Activated T-helper 17 cell treated with anti-CD3 and anti-CD28 coated beads, Interleukin-2, amount 50 U/mL, for 72 hours (primary cell): ENCODE results near the gene ATF3. TPM values are rescaled to one million over a fixed set of nuclear protein-coding genes. Genes with fewer than 3 reads are reported as not detected.
"Not testable (repeated sequence)": the region's sequence is repeated elsewhere in the genome, so short reads cannot be mapped to it uniquely, and the experiment has no call there.

ENCODE experiments used
- ATAC-seq: fragments of 150-1000 bp; cut with Tn5 transposase; replicated peaks from 2 replicates; pipeline ENCODE4 v1.10.0; 2021; ENCODE audit warnings: mild to moderate bottlenecking, moderate library complexity
- H3K27ac Mint-ChIP-seq: one replicate; pipeline ENCODE4 v1.8.0; 2022; ENCODE audit warnings: mixed read lengths
- H3K27me3 Mint-ChIP-seq: one replicate; pipeline ENCODE4 v1.8.0; 2022; ENCODE audit warnings: mixed read lengths
- H3K36me3 Mint-ChIP-seq: one replicate; pipeline ENCODE4 v1.8.0; 2022; ENCODE audit warnings: low read depth, mild to moderate bottlenecking, mixed read lengths
- H3K4me1 Mint-ChIP-seq: one replicate; pipeline ENCODE4 v1.8.0; 2022; ENCODE audit warnings: mixed read lengths
- H3K4me3 Mint-ChIP-seq: one replicate; pipeline ENCODE4 v1.8.0; 2022; ENCODE audit warnings: mild to moderate bottlenecking, mixed read lengths
- H3K9me3 Mint-ChIP-seq: one replicate; pipeline ENCODE4 v1.8.0; 2022; ENCODE audit warnings: mixed read lengths
- total RNA-seq, 2 donors: library from RNA; stranded (reverse); gene quantifications; one replicate each; pipeline ENCODE4 v1.2.3, GENCODE V29; 2022

Gene ATF3
- total RNA-seq, 2 donors from 2014 or later = 26.7 to 35.6 TPM

DNA sequence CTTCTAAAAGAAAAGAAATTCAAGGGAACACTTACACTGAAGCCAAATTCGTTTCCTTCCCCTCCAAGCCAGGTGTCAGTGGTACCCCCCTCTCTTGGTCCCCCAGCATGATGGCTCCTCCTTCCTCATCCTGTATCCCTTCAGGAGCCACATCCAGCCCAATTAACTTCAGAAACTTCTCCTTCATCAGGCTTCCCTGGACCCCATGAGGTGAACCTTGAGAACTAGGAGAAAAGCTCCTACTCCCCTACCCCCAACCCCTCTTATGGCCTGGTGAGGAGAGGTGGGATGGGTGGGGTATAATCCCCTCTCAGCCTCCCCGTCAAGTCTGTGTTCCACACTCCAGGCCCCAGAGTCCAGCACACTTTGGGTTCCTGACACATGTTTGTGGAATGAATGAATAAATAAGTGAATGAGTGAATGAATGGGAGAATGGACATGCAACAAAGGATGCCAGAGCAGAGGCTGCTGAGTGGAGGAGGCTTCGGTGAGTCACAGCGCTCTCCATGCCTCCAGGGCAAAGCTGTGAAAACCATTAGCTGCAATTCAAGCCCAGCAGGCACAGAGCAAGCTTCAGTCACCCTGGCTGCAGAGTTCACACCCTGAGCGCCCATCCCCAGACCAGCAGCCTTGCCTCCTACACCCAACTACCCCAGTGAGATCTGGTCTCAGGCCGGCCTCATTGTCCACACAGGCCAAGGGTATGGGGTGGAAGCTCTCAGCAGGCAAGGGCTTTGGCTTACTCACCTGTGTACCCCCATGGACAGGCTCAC is 47.3 kb downstream of the ATF3 start:
- Mint-ChIP-seq H3K36me3 (no peaks in the 10 kb centered on the region), H3K27ac (no peak overlapping the region), H3K27me3 (peaks cover 21% of the 10 kb centered on the region), H3K4me3 (no peak overlapping the region), H3K9me3 (no peaks in the 10 kb centered on the region), H3K4me1 (no peaks in the 10 kb centered on the region)
- ATAC-seq = no peak

DNA sequence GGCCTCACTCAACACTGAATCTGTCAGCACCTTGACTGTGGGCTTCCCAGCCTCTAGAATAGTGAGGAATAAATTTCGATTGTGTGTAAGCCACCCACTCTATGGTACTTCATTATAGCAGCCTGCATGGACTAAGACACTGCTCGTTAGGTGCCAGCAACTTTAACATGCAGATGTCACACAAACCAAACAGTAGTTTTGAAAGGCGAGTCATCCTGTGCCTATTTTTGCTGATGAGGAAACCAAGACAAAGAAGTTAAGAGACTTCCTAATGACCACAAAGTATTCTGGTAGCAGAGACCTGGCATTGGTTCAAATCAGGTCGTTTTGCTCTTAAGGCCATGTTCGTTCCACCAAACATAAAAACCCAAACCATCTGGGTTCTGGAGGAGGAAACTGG is 48.2 kb downstream of the ATF3 start:
- Mint-ChIP-seq H3K9me3 (no peaks in the 10 kb centered on the region), H3K4me1 (no peaks in the 10 kb centered on the region), H3K27me3 (peaks cover 21% of the 10 kb centered on the region), H3K36me3 (no peaks in the 10 kb centered on the region), H3K27ac (no peak overlapping the region), H3K4me3 (no peak overlapping the region)
- no peak for ATAC-seq

DNA sequence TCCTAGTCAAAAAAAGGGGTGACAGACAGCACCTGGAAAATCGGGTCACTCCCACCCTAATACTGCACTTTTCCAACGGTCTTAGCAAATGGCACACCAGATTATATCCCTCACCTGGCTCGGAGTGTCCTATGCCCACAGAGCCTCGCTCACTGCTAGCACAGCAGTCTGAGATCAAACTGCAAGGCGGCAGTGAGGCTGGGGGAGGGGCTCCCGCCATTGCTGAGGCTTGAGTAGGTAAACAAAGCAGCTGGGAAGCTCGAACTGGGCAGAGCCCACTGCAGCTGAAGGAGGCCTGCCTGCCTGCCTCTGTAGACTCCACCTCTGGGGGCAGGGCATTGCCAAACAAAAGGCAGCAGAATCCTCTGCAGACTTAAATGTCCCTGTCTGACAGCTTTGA is 49.7 kb downstream of the ATF3 start:
- ATAC-seq, H3K27ac Mint-ChIP-seq, H3K36me3 Mint-ChIP-seq, H3K4me3 Mint-ChIP-seq, H3K4me1 Mint-ChIP-seq, H3K9me3 Mint-ChIP-seq: not testable (repeated sequence)
- H3K27me3 Mint-ChIP-seq = peaks cover 21% of the 10 kb centered on the region

DNA sequence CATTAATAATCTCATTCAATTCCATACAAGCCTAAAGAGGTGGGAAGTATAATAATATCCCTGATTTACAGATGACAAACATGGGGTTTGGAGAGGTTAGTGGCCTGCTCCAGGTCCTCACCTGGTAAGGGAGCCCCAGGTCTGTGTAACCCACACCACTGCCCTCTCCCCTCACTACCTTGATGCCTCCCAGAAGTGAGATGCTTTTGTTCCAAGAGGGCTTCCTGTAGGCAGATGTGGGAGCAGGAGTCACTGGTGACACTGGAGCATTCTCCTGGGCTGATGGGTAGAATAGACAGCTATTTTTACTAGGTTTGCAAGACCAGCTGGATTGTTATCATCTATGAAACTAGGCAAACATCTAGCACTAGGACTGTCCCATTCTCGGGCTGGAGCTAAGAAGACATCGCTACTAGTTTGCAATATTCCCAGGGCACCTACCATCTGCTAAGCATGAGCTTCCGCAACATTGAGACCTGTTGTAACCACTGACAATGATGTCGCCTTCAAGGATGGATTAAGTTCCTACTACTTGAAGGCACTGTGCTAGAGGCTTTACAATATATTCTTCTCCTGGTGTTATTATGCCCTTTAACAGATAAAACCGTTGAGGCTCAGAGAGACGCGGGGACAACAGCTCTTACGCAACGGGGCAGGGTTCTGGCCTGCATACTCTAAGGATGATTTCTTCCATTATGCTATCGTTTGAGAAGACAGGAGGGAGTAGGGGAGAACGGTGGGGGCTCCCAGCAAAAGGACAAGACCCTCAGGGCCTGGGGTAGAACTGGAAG is 56.0 kb downstream of the ATF3 start:
- no peak for ATAC-seq
- Mint-ChIP-seq H3K36me3 (no peaks in the 10 kb centered on the region), H3K4me3 (peak overlapping the region; percentile 77), H3K4me1 (peaks cover 7% of the 10 kb centered on the region), H3K27me3 (no peaks in the 10 kb centered on the region), H3K9me3 (no peaks in the 10 kb centered on the region), H3K27ac (no peak overlapping the region)

DNA sequence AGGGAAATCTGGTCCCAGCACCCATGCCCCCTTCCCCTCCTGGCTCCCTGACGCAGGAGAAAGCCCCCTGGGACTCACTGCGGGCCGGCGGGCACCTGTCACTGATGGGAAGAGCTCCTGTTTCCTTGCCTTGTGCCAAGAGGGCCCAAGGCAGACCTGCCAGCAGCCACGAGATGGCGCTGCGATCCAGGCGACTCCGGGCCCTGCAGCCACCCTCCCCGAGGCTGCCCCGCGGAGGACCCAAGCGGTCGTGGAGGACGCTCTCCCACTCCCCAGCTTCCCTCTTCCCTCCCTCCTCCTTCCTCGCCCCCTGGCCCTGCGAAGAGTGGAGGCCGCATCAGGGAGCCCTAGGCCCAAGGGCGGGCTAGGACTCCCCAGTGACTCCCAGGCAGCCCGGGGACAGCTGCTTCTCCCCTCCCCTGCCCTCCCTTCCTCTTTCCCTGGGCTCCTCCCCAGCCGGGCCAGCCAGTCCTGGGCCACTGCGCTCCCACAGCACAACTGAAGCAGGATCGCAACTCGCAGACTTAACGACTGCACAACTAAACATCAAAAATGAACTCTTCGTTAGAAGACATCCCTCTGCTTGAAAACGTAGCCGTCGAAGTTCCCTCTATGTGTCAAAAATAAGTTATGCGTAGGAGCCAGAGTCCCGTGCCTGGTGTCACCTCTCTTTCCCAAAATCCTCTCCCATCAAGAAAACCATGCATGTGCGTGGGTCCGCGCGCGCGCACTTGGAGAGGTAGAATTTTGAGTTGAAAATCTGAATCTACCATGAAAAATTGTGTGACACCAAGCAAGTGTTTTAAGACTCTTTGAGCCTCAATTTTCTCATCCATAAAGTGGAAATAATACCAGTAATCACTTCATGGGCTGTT is 56.9 kb downstream of the ATF3 start:
- Mint-ChIP-seq H3K9me3 (no peaks in the 10 kb centered on the region), H3K27ac (no peak overlapping the region), H3K27me3 (peaks cover 3% of the 10 kb centered on the region), H3K4me1 (peaks cover 7% of the 10 kb centered on the region), H3K4me3 (peak overlapping the region; percentile 77), H3K36me3 (no peaks in the 10 kb centered on the region)
- ATAC-seq = peak; percentile 98

DNA sequence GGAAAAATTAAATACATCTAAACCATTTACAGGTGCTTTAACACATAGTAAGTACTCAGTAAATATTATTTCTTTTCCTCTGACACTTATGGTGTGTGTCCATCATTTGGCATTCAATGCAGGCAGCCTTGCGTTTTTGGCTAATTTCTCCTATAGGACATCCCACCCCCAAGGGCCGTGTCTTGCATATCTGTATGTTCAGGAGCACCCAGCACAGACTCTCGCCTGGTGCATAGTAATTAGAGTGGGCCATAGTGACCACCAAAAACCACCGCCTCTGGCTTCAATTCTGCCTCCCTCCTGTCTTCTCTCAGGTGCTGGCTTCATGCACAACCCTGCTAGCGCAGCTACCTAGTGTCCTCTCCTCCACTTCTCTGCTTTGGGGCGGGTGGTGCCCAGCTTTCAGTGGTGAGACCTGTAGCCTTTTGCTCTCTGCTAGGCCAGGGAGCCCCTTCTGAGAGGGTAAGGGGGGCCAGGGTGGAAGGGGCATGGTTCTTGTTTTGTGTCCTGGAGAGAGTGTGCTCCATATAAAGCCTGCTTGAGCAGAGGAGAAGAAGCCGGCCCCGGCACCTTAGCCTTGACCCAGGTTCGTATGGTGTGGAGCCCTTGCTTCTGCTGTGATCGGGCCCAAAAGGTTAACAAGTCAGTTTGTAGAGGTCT is 57.7 kb downstream of the ATF3 start:
- peak overlapping the region; percentile 54 for H3K27ac Mint-ChIP-seq
- H3K36me3 Mint-ChIP-seq = no peaks in the 10 kb centered on the region
- ATAC-seq = no peak
- H3K4me3 Mint-ChIP-seq = peak overlapping the region; percentile 77
- H3K9me3 Mint-ChIP-seq = no peaks in the 10 kb centered on the region
- peaks cover 3% of the 10 kb centered on the region for H3K27me3 Mint-ChIP-seq
- peaks cover 7% of the 10 kb centered on the region for H3K4me1 Mint-ChIP-seq

DNA sequence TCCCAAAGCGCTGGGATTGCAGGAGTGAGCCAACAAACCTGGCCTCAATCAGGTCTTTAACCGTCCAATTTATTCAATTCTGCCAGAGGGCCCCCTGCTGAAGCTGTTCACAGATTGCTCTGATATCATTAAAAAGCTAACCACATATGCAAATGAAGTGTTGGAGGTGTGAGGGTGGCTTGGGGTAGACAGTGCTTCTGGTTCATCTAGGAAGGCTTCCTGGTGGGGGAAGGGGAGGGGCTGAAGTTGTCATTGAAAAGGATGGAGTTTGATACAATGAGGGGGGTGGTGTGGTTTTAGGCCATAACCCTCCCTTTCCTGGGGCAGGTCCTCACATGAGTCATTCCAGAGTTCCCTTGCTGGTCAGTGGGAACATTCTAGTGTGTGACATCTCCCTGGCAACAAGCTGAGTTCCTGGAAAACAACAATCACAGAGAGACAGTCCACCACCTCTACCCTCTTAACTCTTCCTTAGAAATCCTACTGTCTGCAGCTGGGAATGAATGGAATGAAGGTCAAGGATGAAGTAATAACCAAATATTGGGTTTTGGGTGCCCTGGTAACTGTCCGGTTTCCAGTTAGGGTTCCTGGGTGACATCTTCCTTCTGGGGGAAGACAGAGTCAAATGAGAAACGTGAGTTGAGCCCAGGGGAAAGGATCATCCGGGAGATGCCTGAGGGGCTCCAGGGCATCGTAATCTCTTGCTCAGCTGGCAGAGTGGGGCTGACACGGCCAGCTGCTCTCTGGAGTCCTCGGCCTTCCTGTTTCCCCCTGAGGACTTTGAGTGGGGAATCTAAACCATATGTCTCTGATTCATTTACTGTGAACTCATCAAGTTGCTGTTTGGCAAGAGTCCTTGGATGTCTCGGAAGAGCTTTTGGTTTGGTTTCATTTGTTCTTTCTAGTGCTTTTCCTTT is 58.9 kb downstream of the ATF3 start:
- peaks cover 7% of the 10 kb centered on the region for H3K27me3 Mint-ChIP-seq
- H3K4me1 Mint-ChIP-seq = peaks cover 7% of the 10 kb centered on the region
- ATAC-seq = peak; percentile 15
- H3K36me3 Mint-ChIP-seq = no peaks in the 10 kb centered on the region
- peak overlapping the region; percentile 54 for H3K27ac Mint-ChIP-seq
- peak overlapping the region; percentile 37 for H3K4me3 Mint-ChIP-seq
- H3K9me3 Mint-ChIP-seq = no peaks in the 10 kb centered on the region

DNA sequence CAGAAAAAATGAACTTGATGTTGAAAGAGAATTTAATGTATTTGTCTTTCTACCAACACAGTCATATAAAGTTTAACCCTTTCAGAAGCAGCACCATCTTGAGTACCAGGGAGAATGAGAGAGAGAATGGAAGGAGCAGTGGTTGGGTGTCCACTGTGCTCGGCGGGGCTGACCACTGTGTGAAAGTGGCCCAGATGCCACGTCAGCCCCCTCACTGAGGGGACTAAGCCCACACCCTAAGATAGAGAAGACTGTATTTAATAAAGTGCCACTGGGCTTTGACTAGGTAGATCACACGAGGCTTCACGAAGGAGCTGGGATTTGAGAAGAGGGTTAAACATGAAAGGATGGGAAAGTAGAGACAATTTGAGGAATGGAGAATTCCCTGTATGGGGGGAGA is 59.9 kb downstream of the ATF3 start:
- peaks cover 10% of the 10 kb centered on the region for H3K27me3 Mint-ChIP-seq
- peaks cover 7% of the 10 kb centered on the region for H3K4me1 Mint-ChIP-seq
- no peaks in the 10 kb centered on the region for H3K36me3 Mint-ChIP-seq
- peak overlapping the region; percentile 5 for H3K27ac Mint-ChIP-seq
- H3K9me3 Mint-ChIP-seq = no peaks in the 10 kb centered on the region
- ATAC-seq = no peak
- no peak overlapping the region for H3K4me3 Mint-ChIP-seq

DNA sequence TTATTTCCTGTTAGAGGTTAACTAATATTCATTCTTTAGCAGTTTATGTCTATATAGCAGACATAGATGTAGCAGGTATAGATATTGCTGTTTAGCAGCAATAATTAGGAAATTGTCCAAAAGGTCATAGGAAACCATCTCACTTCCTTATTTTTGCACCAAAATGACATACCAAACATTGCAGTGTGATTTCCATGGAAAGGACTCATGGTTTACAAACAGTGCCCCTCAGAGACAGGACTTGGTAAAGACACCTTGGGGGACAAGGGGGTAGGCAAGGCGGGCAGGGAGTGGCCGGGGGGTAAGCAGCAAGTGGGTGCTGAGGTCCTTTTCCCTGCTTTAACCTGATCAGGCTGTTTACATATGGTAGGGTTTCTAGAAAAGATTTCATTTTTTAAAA is 60.5 kb downstream of the ATF3 start:
- no peaks in the 10 kb centered on the region for H3K9me3 Mint-ChIP-seq
- peaks cover 10% of the 10 kb centered on the region for H3K27me3 Mint-ChIP-seq
- H3K4me3 Mint-ChIP-seq = no peak overlapping the region
- no peak for ATAC-seq
- H3K27ac Mint-ChIP-seq = no peak overlapping the region
- H3K36me3 Mint-ChIP-seq = no peaks in the 10 kb centered on the region
- peaks cover 7% of the 10 kb centered on the region for H3K4me1 Mint-ChIP-seq

DNA sequence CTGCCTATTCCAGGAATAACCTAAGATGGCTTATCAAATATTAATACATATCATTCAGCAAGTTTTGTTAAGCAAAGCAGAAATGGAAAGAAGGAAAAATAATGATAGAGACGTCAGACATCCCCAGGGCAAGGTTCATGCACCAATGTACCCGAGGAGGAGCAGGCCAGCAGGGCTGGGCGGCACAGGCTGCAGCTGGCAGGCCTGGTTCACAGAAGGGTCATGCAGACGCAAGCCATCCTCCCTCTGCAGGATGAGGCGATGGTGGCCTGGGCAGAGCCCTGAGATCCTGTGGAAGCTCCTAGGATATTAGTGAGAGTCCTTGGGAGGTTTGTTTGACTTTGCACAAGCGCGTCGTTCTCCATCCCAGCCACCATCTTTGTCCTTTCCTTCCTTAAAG is 61.0 kb downstream of the ATF3 start:
- Mint-ChIP-seq H3K9me3 (no peaks in the 10 kb centered on the region), H3K36me3 (no peaks in the 10 kb centered on the region), H3K27ac (no peak overlapping the region), H3K4me3 (no peak overlapping the region), H3K4me1 (peaks cover 7% of the 10 kb centered on the region), H3K27me3 (peaks cover 10% of the 10 kb centered on the region)
- ATAC-seq = no peak

DNA sequence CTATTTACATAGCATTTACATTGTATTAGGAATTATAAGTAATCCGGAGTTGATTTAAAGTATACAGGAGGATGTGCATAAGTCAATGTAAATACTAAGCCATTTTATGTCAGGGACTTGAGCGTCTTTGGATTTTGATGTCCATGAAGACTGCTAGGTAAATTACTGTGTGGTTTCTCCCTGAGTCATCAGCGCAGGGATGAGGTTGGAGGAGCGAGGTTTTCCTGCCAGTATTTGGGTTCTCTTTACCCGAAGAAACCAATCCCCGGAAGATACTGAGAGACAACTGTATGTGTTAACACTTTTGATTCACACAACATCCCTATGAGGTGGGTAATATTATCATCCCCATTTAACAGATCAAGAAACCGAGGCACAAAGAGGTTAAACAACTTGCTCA is 61.7 kb downstream of the ATF3 start:
- no peak overlapping the region for H3K4me3 Mint-ChIP-seq
- H3K4me1 Mint-ChIP-seq = peaks cover 7% of the 10 kb centered on the region
- peaks cover 10% of the 10 kb centered on the region for H3K27me3 Mint-ChIP-seq
- H3K36me3 Mint-ChIP-seq = no peaks in the 10 kb centered on the region
- no peak for ATAC-seq
- H3K27ac Mint-ChIP-seq = no peak overlapping the region
- no peaks in the 10 kb centered on the region for H3K9me3 Mint-ChIP-seq
